Upper lobe of left lung (tissue), 4 donors: ENCODE measurements around the gene EPHB2.

Source experiments
- CTCF ChIP-seq, 6 experiments: fragments of 450-650 bp in 4 of 6; fragments of 200-600 bp in 2 of 6; sonication (generic) in 2 of 6; IDR thresholded peaks; one replicate each; pipeline ENCODE4 v1.5.1; 2016 to 2019; ENCODE audit warnings: antibody characterized with exemption in 6 of 6
- EP300 ChIP-seq, 4 donors: sonication (generic); formaldehyde crosslinking; IDR thresholded peaks; one replicate each; pipeline ENCODE4 v1.5.1; 2017; ENCODE audit warnings: antibody characterized with exemption in 4 of 4, control low read depth in 2 of 4
- POLR2A ChIP-seq, 4 donors: fragments of 450-650 bp; IDR thresholded peaks; one replicate each; pipeline ENCODE4 v1.5.1; 2016 to 2017; ENCODE audit warnings: antibody characterized with exemption in 4 of 4, mild to moderate bottlenecking in 2 of 4
- POLR2AphosphoS5 ChIP-seq, 2 donors: sonication (generic); formaldehyde crosslinking; IDR thresholded peaks; one replicate each; pipeline ENCODE4 v1.5.1; 2017; ENCODE audit warnings: antibody characterized with exemption in 2 of 2

GRCh38 chr1:22888320-22889075, 177.9 kb downstream of the EPHB2 start:
- TF ChIP-seq EP300 (IDR thresholded peaks at IDR 0.05) (no peak), POLR2A (IDR thresholded peaks at IDR 0.05) (no peak), CTCF (IDR thresholded peaks at IDR 0.05) (no peak), POLR2AphosphoS5 (IDR thresholded peaks at IDR 0.05) (no peak)
